ENCODE measurements around the gene HMCN2. TPM values are rescaled to one million over a fixed set of nuclear protein-coding genes. Genes with fewer than 3 reads are reported as not detected.

The HMCN2 gene
- total and polyA plus RNA-seq, 2 donors (not counting 3 experiments of a cell fraction or from before 2014, with no cell fraction given), result 0.04 to 0.24 TPM

DNA sequence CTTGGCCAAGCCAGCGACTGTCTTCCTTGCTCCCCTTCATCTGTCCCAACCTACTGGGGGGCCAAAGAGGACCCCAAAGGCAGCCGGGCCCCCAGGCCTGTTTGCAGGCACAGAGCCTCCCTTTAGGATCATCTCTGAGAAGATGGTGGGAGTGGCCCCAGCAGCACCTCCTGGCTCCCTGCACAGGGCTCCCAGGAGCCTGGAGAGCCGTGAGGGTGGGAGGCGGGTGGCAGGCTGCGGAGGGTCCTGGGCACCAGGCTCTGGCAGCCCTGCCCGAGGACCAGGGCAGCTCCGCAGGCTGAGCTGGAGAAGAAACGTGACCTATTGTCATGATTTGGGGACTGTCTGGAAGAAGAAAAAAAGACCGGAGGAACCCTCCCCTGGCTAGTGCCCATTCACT, 212.6 kb downstream of the HMCN2 start:
- no peak overlapping the region for H2AFZ ChIP-seq (ENCODE audit: low read depth, low read length)

More for the DNA sequence above, 212.6 kb downstream of the HMCN2 start:
- no peaks in the 10 kb centered on the region for H3K9me1 ChIP-seq (replicated peaks; ENCODE audit: control insufficient read depth, extremely low read depth, insufficient read depth, low read length)
- no peak overlapping the region for H3K4me3 ChIP-seq (replicated peaks in 1 of 3; ENCODE audit: insufficient read depth in 1 of 3, low read depth in 1 of 3, low read length in 3 of 3)
- no peak overlapping the region for H3K27ac ChIP-seq (ENCODE audit: insufficient read depth, low read depth, low read length)
- no peak overlapping the region for H3K4me2 ChIP-seq (ENCODE audit: insufficient read depth, low read length)
- H3K9ac ChIP-seq (replicated peaks; ENCODE audit: extremely low read depth, insufficient read depth, low read length), result no peak overlapping the region
- no peaks in the 10 kb centered on the region for H3K36me3 ChIP-seq (ENCODE audit: control insufficient read depth in 2 of 2, extremely low read depth in 1 of 2, insufficient read depth in 2 of 2, low read length in 2 of 2)
- dilution Hi-C loops (cut with MboI; ENCODE audit: extremely low pct_ligation_motif_present, low sequenced_read_pairs), result no loop called here
- no peaks in the 10 kb centered on the region for H3K79me2 ChIP-seq (ENCODE audit: control insufficient read depth, insufficient read depth, low read length)
- H3K9me3 ChIP-seq (replicated peaks; ENCODE audit: control insufficient read depth, insufficient read depth, low read length), result no peaks in the 10 kb centered on the region
- TF ChIP-seq, protein P1, sequence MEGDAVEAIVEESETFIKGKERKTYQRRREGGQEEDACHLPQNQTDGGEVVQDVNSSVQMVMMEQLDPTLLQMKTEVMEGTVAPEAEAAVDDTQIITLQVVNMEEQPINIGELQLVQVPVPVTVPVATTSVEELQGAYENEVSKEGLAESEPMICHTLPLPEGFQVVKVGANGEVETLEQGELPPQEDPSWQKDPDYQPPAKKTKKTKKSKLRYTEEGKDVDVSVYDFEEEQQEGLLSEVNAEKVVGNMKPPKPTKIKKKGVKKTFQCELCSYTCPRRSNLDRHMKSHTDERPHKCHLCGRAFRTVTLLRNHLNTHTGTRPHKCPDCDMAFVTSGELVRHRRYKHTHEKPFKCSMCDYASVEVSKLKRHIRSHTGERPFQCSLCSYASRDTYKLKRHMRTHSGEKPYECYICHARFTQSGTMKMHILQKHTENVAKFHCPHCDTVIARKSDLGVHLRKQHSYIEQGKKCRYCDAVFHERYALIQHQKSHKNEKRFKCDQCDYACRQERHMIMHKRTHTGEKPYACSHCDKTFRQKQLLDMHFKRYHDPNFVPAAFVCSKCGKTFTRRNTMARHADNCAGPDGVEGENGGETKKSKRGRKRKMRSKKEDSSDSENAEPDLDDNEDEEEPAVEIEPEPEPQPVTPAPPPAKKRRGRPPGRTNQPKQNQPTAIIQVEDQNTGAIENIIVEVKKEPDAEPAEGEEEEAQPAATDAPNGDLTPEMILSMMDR (IDR thresholded peaks at IDR 0.05; ENCODE audit: extremely low read depth in 1 of 2, insufficient read depth in 1 of 2, low read depth in 1 of 2, low read length in 2 of 2), result no peak
- TF ChIP-seq MYC (IDR thresholded peaks at IDR 0.05; ENCODE audit: low read depth, low read length) (no peak), GATA2 (IDR thresholded peaks at IDR 0.05; ENCODE audit: insufficient read depth, insufficient read length, low read depth, low read length) (no peak), JUN (IDR thresholded peaks at IDR 0.05; ENCODE audit: borderline replicate concordance, insufficient read depth, insufficient read length, low read depth) (no peak), EZH2 (IDR thresholded peaks at IDR 0.05; ENCODE audit: borderline replicate concordance, low read depth, low read length, severe bottlenecking) (no peak)
- TF ChIP-seq, protein P2, sequence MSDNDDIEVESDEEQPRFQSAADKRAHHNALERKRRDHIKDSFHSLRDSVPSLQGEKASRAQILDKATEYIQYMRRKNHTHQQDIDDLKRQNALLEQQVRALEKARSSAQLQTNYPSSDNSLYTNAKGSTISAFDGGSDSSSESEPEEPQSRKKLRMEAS (IDR thresholded peaks at IDR 0.05; ENCODE audit: insufficient read depth, insufficient read length), result no peak
- no peak for DNase-seq (ENCODE audit: low read depth, low spot score)
- CTCF ChIA-PET, result no interaction called here
- H3K4me1 ChIP-seq (ENCODE audit: control insufficient read depth, extremely low read depth, insufficient read depth, low read length), result no peaks in the 10 kb centered on the region
- BruUV-seq (replicated peaks), result no TSS peak
- FAIRE-seq, result no peak
- no peaks in the 10 kb centered on the region for H3K27me3 ChIP-seq (ENCODE audit: control insufficient read depth in 2 of 2, insufficient read depth in 2 of 2, low read length in 2 of 2)
- intact Hi-C loops (cut with micrococcal nuclease), result no loop called here
- no peaks in the 10 kb centered on the region for H4K20me1 ChIP-seq (replicated peaks; ENCODE audit: control insufficient read depth, extremely low read depth, insufficient read depth, low read length)
- POLR2A ChIA-PET, result no interaction called here
